Upper lobe of right lung (tissue), 1 donor: ENCODE measurements around the gene KRT40. TPM values are rescaled to one million over a fixed set of nuclear protein-coding genes. Genes with fewer than 3 reads are reported as not detected.
A peak's percentile ranks its signal among the peaks of the same experiment; 100 is the strongest.

Source experiments
- ATAC-seq: fragments of 200-7000 bp; cut with Tn5 transposase; one replicate; pipeline ENCODE4 v1.9.1; 2020; ENCODE audit warnings: mild to moderate bottlenecking, moderate library complexity
- DNase-seq: peaks from one replicate; pipeline ENCODE4 v3.0.0-alpha.2; 2020
- H3K27ac ChIP-seq: fragments of 200-600 bp; one replicate; pipeline ENCODE4 v1.8.0; 2022
- H3K27me3 ChIP-seq: fragments of 200-600 bp; one replicate; pipeline ENCODE4 v1.8.0; 2022; ENCODE audit warnings: mild to moderate bottlenecking
- H3K36me3 ChIP-seq: fragments of 200-600 bp; one replicate; pipeline ENCODE4 v1.8.0; 2022
- H3K4me1 ChIP-seq: fragments of 200-600 bp; one replicate; pipeline ENCODE4 v1.8.0; 2022
- H3K4me3 ChIP-seq: fragments of 200-600 bp; one replicate; pipeline ENCODE4 v1.8.0; 2022; ENCODE audit warnings: mild to moderate bottlenecking
- H3K9me3 ChIP-seq: fragments of 200-600 bp; one replicate; pipeline ENCODE4 v1.8.0; 2022
- intact Hi-C: fragments of 100-400 bp; cut with DNase I; formaldehyde crosslinking; loops from one replicate; pipeline ENCODE4 v1.11.0; 2022
- total RNA-seq: library from RNA; stranded (reverse); fragmentation: NEBNext Ultra II Directional; extraction: Animal tissue kit (Norgen Biotek cat#: 25700); gene quantifications from one replicate; pipeline ENCODE4 v1.2.1, GENCODE V29; 2021
- TF ChIP-seq, protein P1 (sequence below): fragments of 200-600 bp; IDR thresholded peaks from one replicate; pipeline ENCODE4 v1.8.0; 2022; ENCODE audit warnings: antibody characterized with exemption
- donor health status: DM: no; HTN: yes; CAD: no; lungs with severe emphysema.

Gene KRT40
- total RNA-seq, 1 donor from 2014 or later, result not detected

- Histone ChIP-seq H3K27me3 (peaks cover 6% of the 10 kb centered on the region), H3K36me3 (no peaks in the 10 kb centered on the region), H3K27ac (no peak overlapping the region), H3K4me1 (no peaks in the 10 kb centered on the region), H3K4me3 (no peak overlapping the region), H3K9me3 (no peaks in the 10 kb centered on the region)
- DNase-seq (no peak), ATAC-seq (no peak)
- intact Hi-C loops, result no loop called here
- TF ChIP-seq, protein P1, sequence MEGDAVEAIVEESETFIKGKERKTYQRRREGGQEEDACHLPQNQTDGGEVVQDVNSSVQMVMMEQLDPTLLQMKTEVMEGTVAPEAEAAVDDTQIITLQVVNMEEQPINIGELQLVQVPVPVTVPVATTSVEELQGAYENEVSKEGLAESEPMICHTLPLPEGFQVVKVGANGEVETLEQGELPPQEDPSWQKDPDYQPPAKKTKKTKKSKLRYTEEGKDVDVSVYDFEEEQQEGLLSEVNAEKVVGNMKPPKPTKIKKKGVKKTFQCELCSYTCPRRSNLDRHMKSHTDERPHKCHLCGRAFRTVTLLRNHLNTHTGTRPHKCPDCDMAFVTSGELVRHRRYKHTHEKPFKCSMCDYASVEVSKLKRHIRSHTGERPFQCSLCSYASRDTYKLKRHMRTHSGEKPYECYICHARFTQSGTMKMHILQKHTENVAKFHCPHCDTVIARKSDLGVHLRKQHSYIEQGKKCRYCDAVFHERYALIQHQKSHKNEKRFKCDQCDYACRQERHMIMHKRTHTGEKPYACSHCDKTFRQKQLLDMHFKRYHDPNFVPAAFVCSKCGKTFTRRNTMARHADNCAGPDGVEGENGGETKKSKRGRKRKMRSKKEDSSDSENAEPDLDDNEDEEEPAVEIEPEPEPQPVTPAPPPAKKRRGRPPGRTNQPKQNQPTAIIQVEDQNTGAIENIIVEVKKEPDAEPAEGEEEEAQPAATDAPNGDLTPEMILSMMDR, result no peak
Measured at GRCh38 chr17:40981115-40981514, 3.0 kb downstream of the KRT40 start.

GRCh38 chr17:40980596-40980995 is 3.5 kb downstream of the KRT40 start:
- H3K27me3 ChIP-seq, result peaks cover 6% of the 10 kb centered on the region
- no peak overlapping the region for H3K4me3 ChIP-seq
- H3K4me1 ChIP-seq, result no peaks in the 10 kb centered on the region
- no peaks in the 10 kb centered on the region for H3K9me3 ChIP-seq
- DNase-seq, result no peak
- ATAC-seq, result no peak
- no peak overlapping the region for H3K27ac ChIP-seq
- no peaks in the 10 kb centered on the region for H3K36me3 ChIP-seq
- intact Hi-C loops, result no loop called here
- TF ChIP-seq, protein P1, result no peak

DNA sequence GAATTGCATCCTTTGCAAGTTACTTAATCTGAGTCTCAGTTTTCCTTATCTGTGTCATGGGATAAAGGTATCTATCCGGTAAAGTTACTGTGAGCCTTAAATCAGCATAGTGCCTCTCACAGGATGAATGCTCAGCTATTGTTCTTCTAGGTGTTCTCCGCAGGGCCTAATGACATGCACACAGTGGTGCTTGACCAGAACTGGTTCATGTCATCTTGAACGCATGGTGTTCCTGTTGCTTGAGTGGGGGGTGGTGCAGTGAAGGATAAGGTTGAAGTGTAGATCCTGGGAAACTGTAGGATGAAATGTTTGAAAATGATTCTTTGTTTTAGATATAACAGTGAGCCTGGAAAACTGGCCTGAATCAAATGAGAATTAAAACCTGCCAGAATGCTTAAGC is 4.0 kb downstream of the KRT40 start:
- no peaks in the 10 kb centered on the region for H3K4me1 ChIP-seq
- no peaks in the 10 kb centered on the region for H3K36me3 ChIP-seq
- H3K27me3 ChIP-seq, result peaks cover 6% of the 10 kb centered on the region
- H3K27ac ChIP-seq, result no peak overlapping the region
- ATAC-seq (no peak), DNase-seq (no peak)
- TF ChIP-seq, protein P1, result no peak
- intact Hi-C loops, result no loop called here
- no peaks in the 10 kb centered on the region for H3K9me3 ChIP-seq
- H3K4me3 ChIP-seq, result no peak overlapping the region

- Histone ChIP-seq H3K27ac (no peak overlapping the region), H3K4me1 (no peaks in the 10 kb centered on the region), H3K27me3 (peaks cover 6% of the 10 kb centered on the region), H3K4me3 (no peak overlapping the region), H3K36me3 (no peaks in the 10 kb centered on the region), H3K9me3 (no peaks in the 10 kb centered on the region)
- TF ChIP-seq, protein P1, result no peak
- DNase-seq, result no peak
- intact Hi-C loops, result no loop called here
- peak; percentile 65 for ATAC-seq
Measured at GRCh38 chr17:40978575-40979151, 5.5 kb downstream of the KRT40 start.

GRCh38 chr17:40975516-40975915 is 8.6 kb downstream of the KRT40 start:
- no peaks in the 10 kb centered on the region for H3K36me3 ChIP-seq
- DNase-seq (no peak), ATAC-seq (no peak)
- H3K9me3 ChIP-seq, result no peaks in the 10 kb centered on the region
- H3K4me1 ChIP-seq, result no peaks in the 10 kb centered on the region
- intact Hi-C loops, result no loop called here
- H3K27ac ChIP-seq, result no peak overlapping the region
- H3K4me3 ChIP-seq, result no peak overlapping the region
- TF ChIP-seq, protein P1, result no peak
- H3K27me3 ChIP-seq, result peaks cover 6% of the 10 kb centered on the region

GRCh38 chr17:40974366-40974765 is 9.8 kb downstream of the KRT40 start:
- intact Hi-C loops, result no loop called here
- ATAC-seq (no peak), DNase-seq (no peak)
- Histone ChIP-seq H3K36me3 (no peaks in the 10 kb centered on the region), H3K27ac (no peak overlapping the region), H3K4me3 (no peak overlapping the region), H3K9me3 (no peaks in the 10 kb centered on the region), H3K4me1 (no peaks in the 10 kb centered on the region), H3K27me3 (peaks cover 6% of the 10 kb centered on the region)
- TF ChIP-seq, protein P1, result no peak
